ENCODE data around the gene RUNDC3A. TPM values are rescaled to one million over a fixed set of nuclear protein-coding genes. Genes with fewer than 3 reads are reported as not detected.

The RUNDC3A gene
- total and polyA plus RNA-seq, 2 of the 13 experiments (the other 11 are each of a cell fraction or from before 2014, with no cell fraction given), result 0.25 TPM; not detected in 1

- TF ChIP-seq IKZF5 (CRISPR knock-in tag; IDR thresholded peaks at IDR 0.05) (no peak), ARHGAP35 (CRISPR knock-in tag; IDR thresholded peaks at IDR 0.05; ENCODE audit: borderline replicate concordance) (no peak), TCF7L2 (IDR thresholded peaks at IDR 0.05; ENCODE audit: low read depth, low read length) (no peak), GABPB1 (CRISPR knock-in tag; IDR thresholded peaks at IDR 0.05) (peak; percentile 79), SRSF1 (optimal IDR thresholded peaks at IDR 0.05; ENCODE audit: low read depth, low read length) (peak; percentile 48), PAXIP1 (CRISPR knock-in tag; conservative IDR thresholded peaks at IDR 0.05) (peak; percentile 33; the same call in 1 of the 2 replicates), SMARCC2 (IDR thresholded peaks at IDR 0.05) (no peak), ZNF552 (CRISPR knock-in tag; IDR thresholded peaks at IDR 0.05; ENCODE audit: borderline replicate concordance) (no peak), ZNF251 (CRISPR knock-in tag; IDR thresholded peaks at IDR 0.05) (no peak), ZFX (CRISPR knock-in tag; IDR thresholded peaks at IDR 0.05; ENCODE audit: low read depth) (peak; percentile 87), POGK (CRISPR knock-in tag; conservative IDR thresholded peaks at IDR 0.05) (0 out of 2 replicates have a peak, but pooled peaks have one; percentile 50), ZNF597 (CRISPR knock-in tag; IDR thresholded peaks at IDR 0.05) (no peak), NRL (CRISPR knock-in tag; IDR thresholded peaks at IDR 0.05; ENCODE audit: borderline replicate concordance) (peak; percentile 21; the same call in 1 of the 2 replicates), CSRNP1 (CRISPR knock-in tag; IDR thresholded peaks at IDR 0.05) (no peak), ZNF724P (CRISPR knock-in tag; IDR thresholded peaks at IDR 0.05; ENCODE audit: borderline replicate concordance) (no peak; the same call in 1 of the 2 replicates), DBP (CRISPR knock-in tag; IDR thresholded peaks at IDR 0.05; ENCODE audit: not compliant biosample characterization) (no peak), NFYB (CRISPR knock-in tag; IDR thresholded peaks at IDR 0.05) (peak; percentile 85), NCOR1 (IDR thresholded peaks at IDR 0.05; ENCODE audit: borderline replicate concordance, low read length) (no peak)
These were observed 18.6 kb downstream of the RUNDC3A start (continued) for GRCh38 chr17:44326861-44327444.
